ENCODE data around the gene FTSJ1. TPM values are rescaled to one million over a fixed set of nuclear protein-coding genes. Genes with fewer than 3 reads are reported as not detected.
A peak's percentile ranks its signal among the peaks of the same experiment; 100 is the strongest.

FTSJ1 gene
- total RNA-seq, 1 experiment from 2014 or later, result 49.4 TPM

GRCh38 chrX:48475296-48475695 lies 703 bp upstream of the FTSJ1 start:
- no peak overlapping the region for H3K56ac ChIP-seq (ENCODE audit: insufficient read length, low read depth, low read length)
- no peak overlapping the region for H3K18ac ChIP-seq (ENCODE audit: insufficient read length, low read depth, low read length)
- H3K14ac ChIP-seq (ENCODE audit: insufficient read depth, low read length), result no peak overlapping the region
- no peak overlapping the region for H2BK120ac ChIP-seq (ENCODE audit: low read depth, low read length, poor library complexity, severe bottlenecking)
- no peak overlapping the region for H3K23ac ChIP-seq (ENCODE audit: insufficient read length, low read depth, low read length)
- H4K91ac ChIP-seq (ENCODE audit: insufficient read length, low read depth, low read length), result no peak overlapping the region
- H4K20me1 ChIP-seq (ENCODE audit: control insufficient read depth, insufficient read depth, insufficient read length), result no peaks in the 10 kb centered on the region
- H3T11ph ChIP-seq (ENCODE audit: low read length), result no peak overlapping the region
- no peak overlapping the region for H2BK15ac ChIP-seq (ENCODE audit: low read depth, low read length)
- no peak overlapping the region for H2AK5ac ChIP-seq (ENCODE audit: insufficient read length, low read length)
- peak overlapping the region in 1 of 3 experiments; percentile 38; a peak in 2 of 7 replicates for H3K27ac Mint-ChIP-seq
- no peak overlapping the region for H3K27ac ChIP-seq (ENCODE audit: insufficient read length, low read depth, low read length)
- no peak overlapping the region for H4K8ac ChIP-seq (replicated peaks; ENCODE audit: insufficient read length, low read depth, low read length)
- peaks cover 22 to 35% (median 22%) of the 10 kb centered on the region in 3 experiments for H3K36me3 Mint-ChIP-seq (ENCODE audit: insufficient read depth in 1 of 3, low read depth in 3 of 3)
- H2BK5ac ChIP-seq (ENCODE audit: insufficient read length, low read length), result no peak overlapping the region
- no peaks in the 10 kb centered on the region for H3K79me1 ChIP-seq (ENCODE audit: insufficient read depth, low read depth, low read length, poor library complexity, severe bottlenecking)
- H3K4me3 Mint-ChIP-seq, result peak overlapping the region; percentile 82 to 89
- no peaks in the 10 kb centered on the region; the same call in 1 of the 2 replicates for H3K4me1 ChIP-seq (ENCODE audit: insufficient read depth, low read length)
- H3K4ac ChIP-seq (ENCODE audit: low read depth, low read length), result no peak overlapping the region
- H3K79me2 ChIP-seq (ENCODE audit: insufficient read depth, low read length), result peaks cover 3% of the 10 kb centered on the region; the same call in 1 of the 2 replicates
- peak overlapping the region; percentile 47 for H3K9ac ChIP-seq (ENCODE audit: extremely low read depth, insufficient read length, low read length)
- H2BK20ac ChIP-seq (ENCODE audit: low read depth, low read length, poor library complexity, severe bottlenecking), result no peak overlapping the region
- no peak overlapping the region for H2AFZ ChIP-seq (ENCODE audit: low read length)
- no peak for DNase-seq
- H3K27me3 ChIP-seq (ENCODE audit: insufficient read depth, low read length), result no peaks in the 10 kb centered on the region
- no CpG with 5 or more reads among the region's 5 CpGs for WGBS (ENCODE audit: extremely low coverage, insufficient read length, low lambda C conversion rate)
- H3K4me2 ChIP-seq (ENCODE audit: insufficient read depth, insufficient read length, low read length), result peak overlapping the region; percentile 83
- peaks cover 39% of the 10 kb centered on the region for H3K9me3 ChIP-seq (ENCODE audit: control insufficient read depth, low read depth, low read length)
- peaks cover 75 to 84% of the 10 kb centered on the region in 2 experiments for H3K9me3 Mint-ChIP-seq
- no peaks in the 10 kb centered on the region for H3K23me2 ChIP-seq (ENCODE audit: insufficient read length, low read depth, low read length, poor library complexity, severe bottlenecking)
- H3K4me1 Mint-ChIP-seq, result peaks cover 23 to 34% of the 10 kb centered on the region in 2 experiments
- H2BK12ac ChIP-seq (ENCODE audit: insufficient read length, low read depth, low read length), result no peak overlapping the region
- peaks cover 2% of the 10 kb centered on the region; the same call in 1 of the 2 replicates for H3K27me3 Mint-ChIP-seq (ENCODE audit: low read depth)
- no peak for TF ChIP-seq CTCF (conservative IDR thresholded peaks at IDR 0.05)
- no peak overlapping the region for H4K5ac ChIP-seq (ENCODE audit: insufficient read length, low read depth, low read length)

Data from H9 (cell line).